Erythroblast (primary cell): ENCODE measurements around the gene LLGL2.

Source experiments
- GATA1 ChIP-seq: IDR thresholded peaks from 2 replicates; pipeline ENCODE4 v1.6.1; 2011; ENCODE audit warnings: low read depth, mild to moderate bottlenecking, control low read depth, low read length, moderate library complexity
- POLR2A ChIP-seq: IDR thresholded peaks from 2 replicates; pipeline ENCODE4 v1.6.1; 2011; ENCODE audit warnings: mild to moderate bottlenecking, low read length

DNA sequence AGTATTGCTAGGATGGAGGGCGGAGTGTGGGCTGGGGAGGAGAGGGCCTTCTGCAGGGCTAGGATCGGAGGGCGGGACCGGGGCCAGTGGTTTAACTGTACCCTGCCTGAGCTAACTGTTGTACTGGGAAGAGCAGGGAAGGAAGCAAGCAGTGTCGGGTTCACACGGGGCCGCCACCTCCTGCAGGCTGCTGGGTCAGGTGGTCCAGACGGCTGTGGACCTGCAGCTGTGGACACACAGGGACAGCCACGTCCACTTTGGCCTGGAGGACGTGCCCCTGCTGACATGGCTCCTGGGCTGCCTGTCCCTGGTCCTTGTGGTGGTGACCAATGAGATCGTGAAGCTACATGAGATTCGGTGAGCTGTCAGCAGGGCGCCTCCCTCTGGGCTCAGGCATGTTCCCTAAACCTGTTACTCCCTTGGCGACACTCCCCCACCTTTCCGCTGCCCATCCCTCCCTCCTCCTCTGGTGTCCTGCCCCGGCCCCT, 26.7 kb upstream of the LLGL2 start:
- no peak for TF ChIP-seq POLR2A
- no peak for TF ChIP-seq GATA1
